ENCODE results near the gene SORCS1. TPM values are rescaled to one million over a fixed set of nuclear protein-coding genes. Genes with fewer than 3 reads are reported as not detected.

The SORCS1 gene
- total RNA-seq, 3 donors from 2014 or later = 0.73 to 3.3 (median 2.9) TPM

- H3K27ac ChIP-seq = no peak overlapping the region
- no peaks in the 10 kb centered on the region for H3K27me3 ChIP-seq
- H3K4me3 ChIP-seq = no peak overlapping the region
- TF ChIP-seq POLR2A (IDR thresholded peaks at IDR 0.05) (no peak), POLR2AphosphoS5 (IDR thresholded peaks at IDR 0.05) (no peak)
- TF ChIP-seq, protein P1, sequence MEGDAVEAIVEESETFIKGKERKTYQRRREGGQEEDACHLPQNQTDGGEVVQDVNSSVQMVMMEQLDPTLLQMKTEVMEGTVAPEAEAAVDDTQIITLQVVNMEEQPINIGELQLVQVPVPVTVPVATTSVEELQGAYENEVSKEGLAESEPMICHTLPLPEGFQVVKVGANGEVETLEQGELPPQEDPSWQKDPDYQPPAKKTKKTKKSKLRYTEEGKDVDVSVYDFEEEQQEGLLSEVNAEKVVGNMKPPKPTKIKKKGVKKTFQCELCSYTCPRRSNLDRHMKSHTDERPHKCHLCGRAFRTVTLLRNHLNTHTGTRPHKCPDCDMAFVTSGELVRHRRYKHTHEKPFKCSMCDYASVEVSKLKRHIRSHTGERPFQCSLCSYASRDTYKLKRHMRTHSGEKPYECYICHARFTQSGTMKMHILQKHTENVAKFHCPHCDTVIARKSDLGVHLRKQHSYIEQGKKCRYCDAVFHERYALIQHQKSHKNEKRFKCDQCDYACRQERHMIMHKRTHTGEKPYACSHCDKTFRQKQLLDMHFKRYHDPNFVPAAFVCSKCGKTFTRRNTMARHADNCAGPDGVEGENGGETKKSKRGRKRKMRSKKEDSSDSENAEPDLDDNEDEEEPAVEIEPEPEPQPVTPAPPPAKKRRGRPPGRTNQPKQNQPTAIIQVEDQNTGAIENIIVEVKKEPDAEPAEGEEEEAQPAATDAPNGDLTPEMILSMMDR (IDR thresholded peaks at IDR 0.05) = no peak
- DNase-seq (ENCODE audit: low spot score in 2 of 2) = no peak
- H3K36me3 ChIP-seq = no peaks in the 10 kb centered on the region
- intact Hi-C loops (cut with DNase I; ENCODE audit: low total_unique reads) = no loop called here
- no peaks in the 10 kb centered on the region for H3K4me1 ChIP-seq
- H3K9me3 ChIP-seq = peaks cover 5 to 10% of the 10 kb centered on the region in 2 donors
These were observed 60.4 kb downstream of the SORCS1 start for GRCh38 chr10:107104026-107104652.

DNA sequence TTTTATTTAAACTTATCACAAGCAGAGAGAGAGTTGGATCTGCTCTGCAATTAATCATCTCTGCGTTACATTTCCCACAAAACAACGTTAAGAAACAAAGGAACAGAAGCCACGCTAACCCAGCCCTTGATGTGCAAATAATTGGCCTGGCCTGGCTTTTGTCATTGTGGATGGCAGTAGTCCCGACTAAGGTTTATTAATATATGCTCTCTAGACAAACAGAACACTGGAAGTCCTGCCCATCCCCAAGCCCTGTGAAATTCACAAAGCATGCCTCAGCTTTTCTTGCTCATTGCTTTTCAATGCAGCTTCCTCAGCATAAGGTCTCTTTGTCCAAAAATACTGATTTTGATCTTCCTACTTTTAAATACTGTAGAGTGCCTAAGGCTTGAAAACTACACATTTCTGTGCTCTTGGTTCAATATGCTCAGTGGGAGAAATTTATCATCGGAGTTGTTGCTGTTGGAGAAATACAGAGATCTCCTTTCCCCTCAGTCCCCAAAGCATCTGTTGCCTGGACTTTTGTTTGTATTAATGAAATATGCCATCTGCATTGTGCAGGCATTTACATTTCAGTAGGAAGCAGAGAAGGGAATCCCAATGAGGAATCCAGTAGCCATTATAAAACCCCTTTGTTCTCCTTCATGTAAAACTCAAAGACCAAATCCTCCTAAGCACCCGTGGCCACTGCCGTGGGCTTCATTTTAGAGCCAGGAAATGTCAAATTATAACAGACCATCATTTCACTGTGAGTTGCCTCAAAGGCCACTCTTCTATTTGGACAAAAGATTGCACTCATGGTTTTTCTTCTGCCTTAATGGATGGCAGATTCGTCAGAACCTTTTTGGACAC, 61.1 kb downstream of the SORCS1 start:
- H3K27ac ChIP-seq = no peak overlapping the region
- H3K9me3 ChIP-seq = peaks cover 0 to 3% of the 10 kb centered on the region in 2 donors
- no peak overlapping the region for H3K4me3 ChIP-seq
- no peaks in the 10 kb centered on the region for H3K4me1 ChIP-seq
- TF ChIP-seq POLR2AphosphoS5 (IDR thresholded peaks at IDR 0.05) = no peak
- TF ChIP-seq, protein P1 (IDR thresholded peaks at IDR 0.05) = no peak
- no peak for TF ChIP-seq POLR2A (IDR thresholded peaks at IDR 0.05)
- no peaks in the 10 kb centered on the region for H3K27me3 ChIP-seq
- intact Hi-C loops (cut with DNase I; ENCODE audit: low total_unique reads) = no loop called here
- no peak for DNase-seq (ENCODE audit: low spot score in 2 of 2)
- H3K36me3 ChIP-seq = no peaks in the 10 kb centered on the region

- intact Hi-C loops (cut with DNase I; ENCODE audit: low total_unique reads) = no loop called here
- no peaks in the 10 kb centered on the region for H3K4me1 ChIP-seq
- no peaks in the 10 kb centered on the region for H3K9me3 ChIP-seq
- H3K36me3 ChIP-seq = no peaks in the 10 kb centered on the region
- no peak overlapping the region for H3K4me3 ChIP-seq
- no peak overlapping the region for H3K27ac ChIP-seq
- no peak for DNase-seq (ENCODE audit: low spot score in 2 of 2)
- TF ChIP-seq, protein P1 (IDR thresholded peaks at IDR 0.05) = no peak
- TF ChIP-seq POLR2A (IDR thresholded peaks at IDR 0.05) (no peak), POLR2AphosphoS5 (IDR thresholded peaks at IDR 0.05) (no peak)
- H3K27me3 ChIP-seq = no peaks in the 10 kb centered on the region
These were observed 66.2 kb downstream of the SORCS1 start for GRCh38 chr10:107098326-107098725.

GRCh38 chr10:107094824-107095522, 69.5 kb downstream of the SORCS1 start:
- Histone ChIP-seq H3K4me1 (no peaks in the 10 kb centered on the region), H3K27me3 (no peaks in the 10 kb centered on the region), H3K36me3 (no peaks in the 10 kb centered on the region), H3K4me3 (no peak overlapping the region), H3K9me3 (no peaks in the 10 kb centered on the region), H3K27ac (no peak overlapping the region)
- intact Hi-C loops (cut with DNase I; ENCODE audit: low total_unique reads) = no loop called here
- DNase-seq (ENCODE audit: low spot score in 2 of 2) = no peak
- TF ChIP-seq POLR2AphosphoS5 (IDR thresholded peaks at IDR 0.05) (no peak), POLR2A (IDR thresholded peaks at IDR 0.05) (no peak)
- TF ChIP-seq, protein P1 (IDR thresholded peaks at IDR 0.05) = no peak
